GM10266 (cell line): Measurements from ENCODE around the gene GGTLC1.

ENCODE experiments used
- DNase-seq: peaks from one replicate; pipeline ENCODE4 v3.0.0; 2012; ENCODE audit errors: extremely low spot score
- CTCF ChIP-seq: IDR thresholded peaks from 2 replicates; pipeline ENCODE4 v1.5.1; 2012; ENCODE audit warnings: mild to moderate bottlenecking, low read depth; ENCODE audit not compliant: control insufficient read depth, insufficient read depth; ENCODE audit errors: missing control alignments

The GGTLC1 gene

GRCh38 chr20:23938118-23938438 is 50.5 kb downstream of the GGTLC1 start:
- DNase-seq = no peak
- TF ChIP-seq CTCF = no peak

GRCh38 chr20:23937303-23938117 is 51.1 kb downstream of the GGTLC1 start:
- peak; percentile 73 for TF ChIP-seq CTCF
- peak; percentile 33 for DNase-seq
